PC-3 (cell line): ENCODE measurements around the gene ECT2L.

Experiments used
- EZH2 ChIP-seq: fragments of 300-600 bp; sonication (generic); IDR thresholded peaks from one replicate; pipeline ENCODE4 v1.6.1; 2017; ENCODE audit warnings: antibody characterized with exemption, mild to moderate bottlenecking, low read length; ENCODE audit not compliant: unreplicated experiment
- EZH2phosphoT487 ChIP-seq: fragments of 300-600 bp; sonication (generic); IDR thresholded peaks from 2 replicates; pipeline ENCODE4 v1.6.1; 2018; ENCODE audit warnings: mild to moderate bottlenecking, antibody characterized with exemption, low read length, borderline replicate concordance
- TF ChIP-seq, protein P1 (sequence below): fragments of 300-600 bp; sonication (generic); conservative IDR thresholded peaks from 2 replicates; pipeline ENCODE4 v1.5.1; 2017; ENCODE audit warnings: antibody characterized with exemption, low read depth, mild to moderate bottlenecking, low read length

DNA sequence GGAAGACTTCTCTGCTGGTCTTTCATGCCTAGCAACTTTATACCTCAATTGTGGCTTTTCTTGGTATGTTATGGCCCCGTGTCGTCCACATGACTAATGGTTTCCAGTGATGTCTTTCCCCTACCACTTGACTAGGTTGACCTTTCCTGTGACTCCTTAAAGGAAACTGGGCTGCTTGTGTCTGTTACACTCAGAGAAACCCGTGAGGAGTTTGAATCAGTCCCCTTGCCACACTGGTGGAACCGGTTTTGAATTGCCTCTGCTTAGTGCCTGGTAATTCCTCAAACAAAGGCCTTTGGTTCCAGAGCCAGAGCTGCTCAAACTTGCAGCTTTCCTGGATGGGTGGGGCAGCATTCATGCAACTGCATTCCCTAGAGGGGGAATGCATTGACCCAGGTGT lies 21.9 kb downstream of the ECT2L start:
- TF ChIP-seq, protein P1, sequence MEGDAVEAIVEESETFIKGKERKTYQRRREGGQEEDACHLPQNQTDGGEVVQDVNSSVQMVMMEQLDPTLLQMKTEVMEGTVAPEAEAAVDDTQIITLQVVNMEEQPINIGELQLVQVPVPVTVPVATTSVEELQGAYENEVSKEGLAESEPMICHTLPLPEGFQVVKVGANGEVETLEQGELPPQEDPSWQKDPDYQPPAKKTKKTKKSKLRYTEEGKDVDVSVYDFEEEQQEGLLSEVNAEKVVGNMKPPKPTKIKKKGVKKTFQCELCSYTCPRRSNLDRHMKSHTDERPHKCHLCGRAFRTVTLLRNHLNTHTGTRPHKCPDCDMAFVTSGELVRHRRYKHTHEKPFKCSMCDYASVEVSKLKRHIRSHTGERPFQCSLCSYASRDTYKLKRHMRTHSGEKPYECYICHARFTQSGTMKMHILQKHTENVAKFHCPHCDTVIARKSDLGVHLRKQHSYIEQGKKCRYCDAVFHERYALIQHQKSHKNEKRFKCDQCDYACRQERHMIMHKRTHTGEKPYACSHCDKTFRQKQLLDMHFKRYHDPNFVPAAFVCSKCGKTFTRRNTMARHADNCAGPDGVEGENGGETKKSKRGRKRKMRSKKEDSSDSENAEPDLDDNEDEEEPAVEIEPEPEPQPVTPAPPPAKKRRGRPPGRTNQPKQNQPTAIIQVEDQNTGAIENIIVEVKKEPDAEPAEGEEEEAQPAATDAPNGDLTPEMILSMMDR = no peak
- TF ChIP-seq EZH2 (no peak), EZH2phosphoT487 (no peak)
